ENCODE measurements around the gene AEBP2. TPM values are rescaled to one million over a fixed set of nuclear protein-coding genes. Genes with fewer than 3 reads are reported as not detected.
"Not testable (repeated sequence)": the region's sequence is repeated elsewhere in the genome, so short reads cannot be mapped to it uniquely, and the experiment has no call there.

Gene AEBP2
- total RNA-seq, 4 donors from 2014 or later = 9.2 to 22.2 (median 13.2) TPM

GRCh38 chr12:19461999-19462398 lies 22.7 kb downstream of the AEBP2 start:
- Histone ChIP-seq H3K27ac (no peak overlapping the region), H3K9me3 (no peaks in the 10 kb centered on the region), H3K4me3 (no peak overlapping the region), H3K36me3 (peaks cover 0 to 9% of the 10 kb centered on the region in 2 donors), H3K27me3 (no peaks in the 10 kb centered on the region), H3K4me1 (peaks cover 7 to 29% of the 10 kb centered on the region in 2 donors)
- TF ChIP-seq POLR2A (IDR thresholded peaks at IDR 0.05) (no peak), CTCF (IDR thresholded peaks at IDR 0.05 in 4 of 5, conservative IDR thresholded peaks at IDR 0.05 in 1 of 5) (no peak)
- in situ Hi-C loops (cut with MboI; ENCODE audit: low sequenced_read_pairs in 4 of 4) (no loop called here), intact Hi-C loops (cut with DNase I; ENCODE audit: low total_unique reads) (no loop called here)
- no peak for DNase-seq
- ATAC-seq = no peak

DNA sequence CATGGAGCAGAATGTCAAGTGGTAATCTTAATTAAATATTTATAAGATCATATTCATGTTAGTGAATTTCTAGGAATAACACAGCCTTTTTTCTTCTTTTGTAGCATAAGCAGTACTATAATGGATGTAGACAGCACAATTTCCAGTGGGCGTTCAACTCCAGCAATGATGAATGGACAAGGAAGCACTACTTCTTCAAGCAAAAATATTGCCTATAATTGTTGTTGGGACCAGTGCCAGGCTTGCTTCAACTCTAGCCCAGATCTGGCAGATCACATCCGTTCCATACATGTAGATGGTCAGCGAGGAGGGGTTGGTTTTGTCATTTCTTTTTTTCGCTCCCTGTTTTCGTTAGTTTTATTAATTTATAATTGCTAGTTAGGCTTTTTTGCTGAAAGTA lies 23.1 kb downstream of the AEBP2 start:
- intact Hi-C loops (cut with DNase I; ENCODE audit: low total_unique reads) = no loop called here
- no peak for ATAC-seq
- DNase-seq = no peak
- H3K27ac ChIP-seq = no peak overlapping the region
- H3K4me3 ChIP-seq = no peak overlapping the region
- H3K9me3 ChIP-seq = no peaks in the 10 kb centered on the region
- TF ChIP-seq POLR2A (IDR thresholded peaks at IDR 0.05) (no peak), CTCF (IDR thresholded peaks at IDR 0.05 in 4 of 5, conservative IDR thresholded peaks at IDR 0.05 in 1 of 5) (no peak)
- H3K36me3 ChIP-seq = peaks cover 0 to 13% of the 10 kb centered on the region in 2 donors
- H3K4me1 ChIP-seq = peaks cover 3 to 25% of the 10 kb centered on the region in 2 donors
- in situ Hi-C loops (cut with MboI; ENCODE audit: low sequenced_read_pairs in 4 of 4) = no loop called here
- H3K27me3 ChIP-seq = no peaks in the 10 kb centered on the region

DNA sequence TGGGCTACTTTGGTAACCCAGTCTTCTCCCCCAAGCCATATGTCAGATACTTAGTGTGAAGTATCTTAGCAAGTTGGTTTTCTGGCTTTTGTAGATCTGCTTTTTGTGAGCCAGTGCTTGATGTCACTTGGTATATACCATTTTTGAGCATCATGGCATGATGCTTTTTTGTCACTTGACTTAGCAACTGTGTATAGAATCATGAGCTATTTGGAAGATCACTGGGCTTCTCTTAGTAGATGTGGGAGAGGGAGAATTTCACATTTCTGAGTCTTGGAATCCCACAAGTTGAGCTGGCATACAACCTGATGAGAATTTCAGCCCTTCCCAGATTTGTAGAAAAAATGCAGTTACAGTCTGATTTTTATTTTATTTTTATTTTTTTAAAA lies 24.9 kb downstream of the AEBP2 start:
- ATAC-seq = no peak
- Histone ChIP-seq H3K9me3 (no peaks in the 10 kb centered on the region), H3K4me3 (no peak overlapping the region), H3K27ac (no peak overlapping the region), H3K36me3 (peaks cover 0 to 13% of the 10 kb centered on the region in 2 donors), H3K4me1 (peaks cover 3 to 9% of the 10 kb centered on the region in 2 donors), H3K27me3 (no peaks in the 10 kb centered on the region)
- in situ Hi-C loops (cut with MboI; ENCODE audit: low sequenced_read_pairs in 4 of 4) = no loop called here
- DNase-seq = no peak
- no peak for TF ChIP-seq CTCF (IDR thresholded peaks at IDR 0.05 in 4 of 5, conservative IDR thresholded peaks at IDR 0.05 in 1 of 5)
- intact Hi-C loops (cut with DNase I; ENCODE audit: low total_unique reads) = no loop called here

DNA sequence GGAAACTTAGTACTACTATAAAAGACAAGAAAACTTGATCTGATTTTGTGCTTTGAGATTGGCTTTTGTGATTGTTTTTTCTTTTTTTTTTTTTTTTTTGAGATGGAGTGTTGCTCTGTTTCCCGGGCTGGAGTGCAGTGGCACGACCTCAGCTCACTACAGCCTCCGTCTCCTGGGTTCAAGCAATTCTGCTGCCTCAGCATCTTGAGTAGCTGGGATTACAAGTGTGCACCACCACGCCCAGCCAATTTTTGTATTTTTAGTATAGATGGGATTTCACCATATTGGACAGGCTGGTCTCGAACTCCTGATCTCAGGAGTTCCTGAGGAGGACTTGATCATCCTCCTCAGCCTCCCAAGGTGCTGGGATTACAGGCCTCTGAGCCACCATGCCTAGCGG lies 26.4 kb downstream of the AEBP2 start:
- no peak for TF ChIP-seq POLR2A (IDR thresholded peaks at IDR 0.05)
- no peak for TF ChIP-seq CTCF (IDR thresholded peaks at IDR 0.05 in 4 of 5, conservative IDR thresholded peaks at IDR 0.05 in 1 of 5)
- peaks cover 0 to 13% of the 10 kb centered on the region in 2 donors for H3K36me3 ChIP-seq
- H3K27me3 ChIP-seq = no peaks in the 10 kb centered on the region
- in situ Hi-C loops (cut with MboI; ENCODE audit: low sequenced_read_pairs in 4 of 4) = no loop called here
- H3K4me1 ChIP-seq = peaks cover 3 to 9% of the 10 kb centered on the region in 2 donors
- intact Hi-C loops (cut with DNase I; ENCODE audit: low total_unique reads) = no loop called here
- H3K9me3 ChIP-seq = no peaks in the 10 kb centered on the region
- no peak overlapping the region for H3K4me3 ChIP-seq
- DNase-seq (no peak), ATAC-seq (no peak)
- H3K27ac ChIP-seq = no peak overlapping the region

DNA sequence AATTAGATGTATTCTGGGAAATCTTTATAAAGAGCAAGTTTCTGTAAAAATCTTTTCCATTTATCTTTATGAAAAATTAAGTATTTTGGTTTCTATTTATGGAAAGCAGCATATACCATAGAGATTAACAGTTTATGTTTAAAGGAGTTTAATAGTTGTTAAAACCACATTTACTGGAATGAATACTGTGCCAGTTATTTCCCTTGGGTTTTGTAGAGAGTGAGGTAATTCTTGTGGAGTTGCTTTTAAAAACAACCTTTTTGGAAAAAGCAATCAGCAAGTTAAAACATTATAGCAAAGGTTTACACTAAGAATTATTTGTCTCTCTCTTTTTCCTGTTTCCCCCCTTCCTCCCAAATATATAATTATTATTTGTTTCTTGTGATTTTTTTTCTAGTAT lies 34.9 kb downstream of the AEBP2 start:
- Histone ChIP-seq H3K27ac (no peak overlapping the region), H3K4me1 (no peaks in the 10 kb centered on the region), H3K9me3 (no peaks in the 10 kb centered on the region), H3K27me3 (no peaks in the 10 kb centered on the region), H3K4me3 (no peak overlapping the region), H3K36me3 (no peaks in the 10 kb centered on the region)
- TF ChIP-seq CTCF (IDR thresholded peaks at IDR 0.05 in 4 of 5, conservative IDR thresholded peaks at IDR 0.05 in 1 of 5) = no peak
- TF ChIP-seq POLR2A (IDR thresholded peaks at IDR 0.05) = no peak
- DNase-seq (no peak), ATAC-seq (no peak)
- intact Hi-C loops (cut with DNase I; ENCODE audit: low total_unique reads) (no loop called here), in situ Hi-C loops (cut with MboI; ENCODE audit: low sequenced_read_pairs in 4 of 4) (no loop called here)

DNA sequence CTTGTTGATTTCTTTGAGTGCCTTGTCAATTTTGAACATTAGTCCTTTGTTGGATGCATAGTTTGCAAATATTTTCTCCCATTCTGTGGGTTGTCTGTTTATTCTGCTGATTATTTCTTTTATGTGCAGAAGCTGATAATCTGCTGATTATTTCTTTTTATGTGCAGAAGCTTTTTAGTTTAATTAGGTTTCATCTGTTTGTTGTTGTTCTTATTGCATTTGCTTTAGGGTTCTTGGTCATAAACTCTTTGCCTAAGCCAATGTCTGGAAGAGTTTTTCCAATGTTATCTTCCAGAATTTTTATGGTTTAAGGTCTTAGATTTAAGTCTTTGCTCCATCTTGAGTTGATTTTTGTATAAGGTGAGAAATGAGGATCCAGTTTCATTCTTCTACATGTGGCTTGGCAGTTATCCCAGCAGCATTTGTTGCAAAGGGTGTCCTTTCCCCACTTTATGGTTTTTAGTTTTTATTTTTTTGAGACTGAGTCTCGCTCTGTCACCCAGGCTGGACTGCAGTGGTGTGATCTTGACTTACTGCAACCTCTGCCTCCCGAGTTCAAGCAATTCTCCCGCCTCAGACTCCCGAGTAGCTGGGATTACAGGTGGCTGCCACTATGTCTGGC lies 36.7 kb downstream of the AEBP2 start:
- in situ Hi-C loops (cut with MboI; ENCODE audit: low sequenced_read_pairs in 4 of 4); ATAC-seq; H3K4me1 ChIP-seq; H3K27me3 ChIP-seq; H3K9me3 ChIP-seq; H3K36me3 ChIP-seq; H3K4me3 ChIP-seq; DNase-seq; H3K27ac ChIP-seq; intact Hi-C loops (cut with DNase I; ENCODE audit: low total_unique reads): not testable (repeated sequence)

All from gastrocnemius medialis (tissue), 4 donors.